ENCODE data around the gene KIFC3.

GRCh38 chr16:57735755-57736418 is 66.4 kb downstream of the KIFC3 start, which contains the start of gene KATNB1:
- no peak for TF ChIP-seq CTCF (IDR thresholded peaks at IDR 0.05)
- TF ChIP-seq POLR2A (IDR thresholded peaks at IDR 0.05): no peak

Data from heart left ventricle (tissue), 13 donors.